CD4-positive, alpha-beta T cell treated with Interleukin-21 for 1 hour (primary cell): ENCODE measurements around the gene ZYX.
"Not testable (repeated sequence)": the region's sequence is repeated elsewhere in the genome, so short reads cannot be mapped to it uniquely, and the experiment has no call there.

Experiments
- DNase-seq: peaks from one replicate; pipeline ENCODE4 v3.0.0-alpha.2; 2020

ZYX gene

GRCh38 chr7:143399642-143400041 is 18.5 kb downstream of the ZYX start:
- DNase-seq, result no peak

GRCh38 chr7:143401265-143401664 is 20.1 kb downstream of the ZYX start:
- no peak for DNase-seq

- not testable (repeated sequence) for DNase-seq
Measured at GRCh38 chr7:143402233-143402632, 21.1 kb downstream of the ZYX start.

- DNase-seq, result no peak
Measured at GRCh38 chr7:143405173-143406001, 24.2 kb downstream of the ZYX start.

GRCh38 chr7:143406002-143406357 is 24.8 kb downstream of the ZYX start:
- DNase-seq, result no peak

GRCh38 chr7:143407287-143408251 is 26.4 kb downstream of the ZYX start:
- peak; percentile 54 for DNase-seq

- no peak for DNase-seq
Measured at GRCh38 chr7:143408252-143408685, 27.1 kb downstream of the ZYX start.

GRCh38 chr7:143408686-143409561 is 27.8 kb downstream of the ZYX start, which contains the start of gene EPHA1:
TSS of gene EPHA1 (minus strand) at chr7:143408856. CDS start at chr7:143408805, 51 bp downstream.
- DNase-seq, result peak; percentile 79

- no peak for DNase-seq
Measured at GRCh38 chr7:143410521-143411004, 29.4 kb downstream of the ZYX start.

GRCh38 chr7:143411976-143412708 is 31.0 kb downstream of the ZYX start:
- DNase-seq, result no peak

GRCh38 chr7:143413123-143413522 is 32.0 kb downstream of the ZYX start:
- no peak for DNase-seq

GRCh38 chr7:143415209-143415608 is 34.1 kb downstream of the ZYX start:
- DNase-seq, result not testable (repeated sequence)

GRCh38 chr7:143415742-143416397 is 34.7 kb downstream of the ZYX start:
- no peak for DNase-seq

- DNase-seq, result peak; percentile 68
Measured at GRCh38 chr7:143416565-143417149, 35.5 kb downstream of the ZYX start.

GRCh38 chr7:143417734-143418383 is 36.7 kb downstream of the ZYX start:
- no peak for DNase-seq

GRCh38 chr7:143418681-143419458 is 37.7 kb downstream of the ZYX start:
- no peak for DNase-seq

- DNase-seq, result no peak
Measured at GRCh38 chr7:143419880-143420279, 38.7 kb downstream of the ZYX start.

- DNase-seq, result not testable (repeated sequence)
Measured at GRCh38 chr7:143420624-143421023, 39.5 kb downstream of the ZYX start.

GRCh38 chr7:143422033-143422432 is 40.9 kb downstream of the ZYX start:
- DNase-seq, result no peak
